CD4-positive, alpha-beta T cell (primary cell): ENCODE measurements around the gene KCNH4. TPM values are rescaled to one million over a fixed set of nuclear protein-coding genes. Genes with fewer than 3 reads are reported as not detected.

Source experiments
- ATAC-seq: fragments of 200-7000 bp; cut with Tn5 transposase; one replicate; pipeline ENCODE4 v1.10.0; 2022; ENCODE audit warnings: mild to moderate bottlenecking; ENCODE audit not compliant: poor library complexity
- CTCF ChIA-PET: fragments of 350-600 bp; sonication (Branson Sonifier 250); formaldehyde crosslinking; loops from one replicate; lab custom pipeline; 2021; ENCODE audit warnings: antibody characterized with exemption, inconsistent platforms; lab: Charles Lee
- POLR2A ChIA-PET: fragments of 350-600 bp; sonication (Branson Sonifier 250); formaldehyde crosslinking; loops from one replicate; lab custom pipeline; 2021; ENCODE audit warnings: antibody characterized with exemption, inconsistent platforms; lab: Charles Lee
- DNase-seq, 14 experiments: peaks; one replicate each; pipeline ENCODE4 v3.0.0-alpha.2; 2013 to 2020; ENCODE audit warnings: mixed read lengths in 2 of 14
- H3K27ac ChIP-seq, 2 donors: one replicate each; pipeline versions ENCODE4 v1.5.1 to v1.7.0; 2013; ENCODE audit warnings: low read length in 2 of 2, low read depth in 1 of 2, mild to moderate bottlenecking in 1 of 2
- H3K27me3 ChIP-seq, 2 experiments: 1 replicate in 1 of 2; 2 replicates in 1 of 2; pipeline versions ENCODE4 v1.6.1 to v1.7.0; 2013; ENCODE audit warnings: low read length in 2 of 2, control low read depth in 1 of 2, mild to moderate bottlenecking in 1 of 2, moderate library complexity in 1 of 2; ENCODE audit not compliant: insufficient read depth in 2 of 2, control insufficient read depth in 1 of 2
- H3K36me3 ChIP-seq: one replicate; pipeline ENCODE4 v1.6.1; 2013; ENCODE audit warnings: low read length, control low read depth; ENCODE audit not compliant: insufficient read depth
- H3K4me1 ChIP-seq: one replicate; pipeline ENCODE4 v1.6.1; 2013; ENCODE audit warnings: low read length, control low read depth; ENCODE audit not compliant: insufficient read depth
- H3K4me3 ChIP-seq: one replicate; pipeline ENCODE4 v1.5.1; 2013; ENCODE audit warnings: mild to moderate bottlenecking, low read length, moderate library complexity
- H3K9me3 ChIP-seq, 2 experiments: 1 replicate in 1 of 2; 2 replicates in 1 of 2; pipeline versions ENCODE4 v1.6.1 to v1.7.0; 2013; ENCODE audit warnings: low read length in 2 of 2, mild to moderate bottlenecking in 2 of 2, control low read depth in 1 of 2, moderate library complexity in 1 of 2; ENCODE audit not compliant: control insufficient read depth in 1 of 2, insufficient read depth in 1 of 2
- H3K27ac Mint-ChIP-seq: one replicate; pipeline ENCODE4 v1.8.0; 2020; ENCODE audit warnings: mixed read lengths
- H3K27me3 Mint-ChIP-seq: one replicate; pipeline ENCODE4 v1.8.0; 2021; ENCODE audit warnings: mixed read lengths
- H3K36me3 Mint-ChIP-seq: one replicate; pipeline ENCODE4 v1.8.0; 2021; ENCODE audit warnings: low read depth, mixed read lengths
- H3K4me1 Mint-ChIP-seq: one replicate; pipeline ENCODE4 v1.8.0; 2021; ENCODE audit warnings: low read depth, mixed read lengths
- H3K4me3 Mint-ChIP-seq: one replicate; pipeline ENCODE4 v1.8.0; 2020; ENCODE audit warnings: mild to moderate bottlenecking, mixed read lengths
- H3K9me3 Mint-ChIP-seq: one replicate; pipeline ENCODE4 v1.8.0; 2020; ENCODE audit warnings: mixed read lengths
- CTCF ChIP-seq: fragments of 200-600 bp; IDR thresholded peaks from one replicate; pipeline ENCODE4 v1.8.0; 2022; ENCODE audit warnings: antibody characterized with exemption, mild to moderate bottlenecking
- intact Hi-C, 2 experiments: fragments of 100-400 bp; cut with DNase I in 1 of 2; cut with micrococcal nuclease in 1 of 2; formaldehyde crosslinking; loops; one replicate each; pipeline versions ENCODE4 v1.15.1 to v1.9.0; 2023 to 2025; cut with DNase I, micrococcal nuclease
- total RNA-seq, 174 experiments: library from RNA in 2 of 174; stranded (reverse) in 2 of 174; gene quantifications; one replicate each; pipeline ENCODE4 v1.2.3 and lab custom pipeline; 2021 to 2026

The KCNH4 gene
- total RNA-seq, 2 experiments from 2014 or later = 0.17 to 0.25 TPM

GRCh38 chr17:42165751-42166150, 15.2 kb downstream of the KCNH4 start:
- H3K27me3 ChIP-seq = no peaks in the 10 kb centered on the region
- no peak for DNase-seq
- H3K4me1 Mint-ChIP-seq = no peaks in the 10 kb centered on the region
- no peak for TF ChIP-seq CTCF
- no peak for ATAC-seq
- CTCF ChIA-PET = no interaction called here
- no peak overlapping the region for H3K4me3 Mint-ChIP-seq
- no peaks in the 10 kb centered on the region for H3K27me3 Mint-ChIP-seq
- H3K27ac Mint-ChIP-seq = no peak overlapping the region
- POLR2A ChIA-PET = no interaction called here
- no peaks in the 10 kb centered on the region for H3K9me3 Mint-ChIP-seq
- intact Hi-C loops = no loop called here
- H3K27ac ChIP-seq = no peak overlapping the region
- no peaks in the 10 kb centered on the region for H3K4me1 ChIP-seq
- no peaks in the 10 kb centered on the region for H3K36me3 ChIP-seq
- no peaks in the 10 kb centered on the region for H3K9me3 ChIP-seq
- no peaks in the 10 kb centered on the region for H3K36me3 Mint-ChIP-seq
- no peak overlapping the region for H3K4me3 ChIP-seq

GRCh38 chr17:42163696-42164407, 17.1 kb downstream of the KCNH4 start:
- TF ChIP-seq CTCF = no peak
- Histone ChIP-seq H3K27ac (no peak overlapping the region), H3K36me3 (no peaks in the 10 kb centered on the region), H3K4me1 (no peaks in the 10 kb centered on the region), H3K9me3 (no peaks in the 10 kb centered on the region), H3K27me3 (no peaks in the 10 kb centered on the region), H3K4me3 (no peak overlapping the region)
- Mint-ChIP-seq H3K36me3 (no peaks in the 10 kb centered on the region), H3K9me3 (no peaks in the 10 kb centered on the region), H3K4me3 (no peak overlapping the region), H3K27ac (no peak overlapping the region), H3K27me3 (no peaks in the 10 kb centered on the region), H3K4me1 (no peaks in the 10 kb centered on the region)
- DNase-seq (no peak), ATAC-seq (no peak)
- CTCF ChIA-PET = no interaction called here
- POLR2A ChIA-PET = no interaction called here
- intact Hi-C loops = no loop called here

GRCh38 chr17:42163113-42163512, 17.8 kb downstream of the KCNH4 start:
- H3K36me3 ChIP-seq = no peaks in the 10 kb centered on the region
- no peak overlapping the region for H3K4me3 ChIP-seq
- no peak for TF ChIP-seq CTCF
- CTCF ChIA-PET = no interaction called here
- H3K27ac Mint-ChIP-seq = no peak overlapping the region
- H3K9me3 ChIP-seq = no peaks in the 10 kb centered on the region
- intact Hi-C loops = no loop called here
- no peaks in the 10 kb centered on the region for H3K27me3 ChIP-seq
- no peaks in the 10 kb centered on the region for H3K9me3 Mint-ChIP-seq
- no peak overlapping the region for H3K4me3 Mint-ChIP-seq
- no peaks in the 10 kb centered on the region for H3K36me3 Mint-ChIP-seq
- H3K4me1 ChIP-seq = no peaks in the 10 kb centered on the region
- ATAC-seq (no peak), DNase-seq (peak in 3 of 14 experiments; percentile 45 to 48 (median 47))
- POLR2A ChIA-PET = no interaction called here
- H3K4me1 Mint-ChIP-seq = no peaks in the 10 kb centered on the region
- H3K27ac ChIP-seq = no peak overlapping the region
- no peaks in the 10 kb centered on the region for H3K27me3 Mint-ChIP-seq
